ENCODE results near the gene CACNA2D3.

DNA sequence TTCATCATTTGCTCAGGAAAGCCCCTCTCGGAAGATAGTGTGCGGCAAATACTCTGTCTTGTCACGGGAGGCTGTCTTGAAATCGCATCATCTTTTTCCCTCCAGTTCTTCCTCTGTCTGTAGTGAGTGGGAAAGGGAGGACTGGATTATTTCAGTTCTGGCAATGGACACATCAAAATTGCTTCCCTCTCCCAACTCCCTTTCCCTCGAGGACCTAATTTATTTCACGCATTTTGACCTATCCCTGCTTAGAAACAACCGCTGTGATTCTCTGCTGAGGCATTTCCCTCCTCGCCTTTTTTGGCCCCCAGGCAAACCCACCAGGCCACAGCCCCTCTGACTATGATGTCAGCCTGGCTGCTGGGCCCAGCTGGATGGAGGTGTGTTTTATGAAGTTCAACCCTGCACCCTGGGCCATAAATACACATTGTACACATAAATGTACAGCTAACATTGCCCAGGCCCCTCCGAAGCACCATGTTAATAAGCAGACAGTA lies 944.2 kb downstream of the CACNA2D3 start:
- TF ChIP-seq EZH2 (IDR thresholded peaks at IDR 0.05): no peak
- TF ChIP-seq, protein P1, sequence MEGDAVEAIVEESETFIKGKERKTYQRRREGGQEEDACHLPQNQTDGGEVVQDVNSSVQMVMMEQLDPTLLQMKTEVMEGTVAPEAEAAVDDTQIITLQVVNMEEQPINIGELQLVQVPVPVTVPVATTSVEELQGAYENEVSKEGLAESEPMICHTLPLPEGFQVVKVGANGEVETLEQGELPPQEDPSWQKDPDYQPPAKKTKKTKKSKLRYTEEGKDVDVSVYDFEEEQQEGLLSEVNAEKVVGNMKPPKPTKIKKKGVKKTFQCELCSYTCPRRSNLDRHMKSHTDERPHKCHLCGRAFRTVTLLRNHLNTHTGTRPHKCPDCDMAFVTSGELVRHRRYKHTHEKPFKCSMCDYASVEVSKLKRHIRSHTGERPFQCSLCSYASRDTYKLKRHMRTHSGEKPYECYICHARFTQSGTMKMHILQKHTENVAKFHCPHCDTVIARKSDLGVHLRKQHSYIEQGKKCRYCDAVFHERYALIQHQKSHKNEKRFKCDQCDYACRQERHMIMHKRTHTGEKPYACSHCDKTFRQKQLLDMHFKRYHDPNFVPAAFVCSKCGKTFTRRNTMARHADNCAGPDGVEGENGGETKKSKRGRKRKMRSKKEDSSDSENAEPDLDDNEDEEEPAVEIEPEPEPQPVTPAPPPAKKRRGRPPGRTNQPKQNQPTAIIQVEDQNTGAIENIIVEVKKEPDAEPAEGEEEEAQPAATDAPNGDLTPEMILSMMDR (IDR thresholded peaks at IDR 0.05): no peak
